ENCODE results near the gene IGFBP7.

DNA sequence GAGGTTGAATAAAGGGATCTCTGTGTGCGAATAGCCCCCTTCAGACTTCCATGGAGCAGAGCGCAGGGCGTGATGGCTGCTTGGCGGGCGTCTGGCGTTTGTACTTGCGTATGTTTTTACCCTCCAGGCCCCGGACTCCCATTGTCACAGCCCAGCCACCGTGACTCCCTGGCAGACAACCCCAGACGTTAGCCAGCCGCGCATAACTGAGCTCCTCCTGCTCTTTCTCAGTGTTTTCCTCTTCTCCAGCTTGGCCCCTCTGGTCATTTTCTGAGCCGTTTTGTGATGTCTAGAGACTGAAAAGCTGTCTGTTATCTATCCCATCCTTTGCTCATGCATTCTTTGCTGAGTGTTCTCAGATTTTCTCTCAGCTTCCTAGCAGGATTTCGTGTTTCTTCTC is 54.3 kb downstream of the IGFBP7 start:
- TF ChIP-seq, protein P1, sequence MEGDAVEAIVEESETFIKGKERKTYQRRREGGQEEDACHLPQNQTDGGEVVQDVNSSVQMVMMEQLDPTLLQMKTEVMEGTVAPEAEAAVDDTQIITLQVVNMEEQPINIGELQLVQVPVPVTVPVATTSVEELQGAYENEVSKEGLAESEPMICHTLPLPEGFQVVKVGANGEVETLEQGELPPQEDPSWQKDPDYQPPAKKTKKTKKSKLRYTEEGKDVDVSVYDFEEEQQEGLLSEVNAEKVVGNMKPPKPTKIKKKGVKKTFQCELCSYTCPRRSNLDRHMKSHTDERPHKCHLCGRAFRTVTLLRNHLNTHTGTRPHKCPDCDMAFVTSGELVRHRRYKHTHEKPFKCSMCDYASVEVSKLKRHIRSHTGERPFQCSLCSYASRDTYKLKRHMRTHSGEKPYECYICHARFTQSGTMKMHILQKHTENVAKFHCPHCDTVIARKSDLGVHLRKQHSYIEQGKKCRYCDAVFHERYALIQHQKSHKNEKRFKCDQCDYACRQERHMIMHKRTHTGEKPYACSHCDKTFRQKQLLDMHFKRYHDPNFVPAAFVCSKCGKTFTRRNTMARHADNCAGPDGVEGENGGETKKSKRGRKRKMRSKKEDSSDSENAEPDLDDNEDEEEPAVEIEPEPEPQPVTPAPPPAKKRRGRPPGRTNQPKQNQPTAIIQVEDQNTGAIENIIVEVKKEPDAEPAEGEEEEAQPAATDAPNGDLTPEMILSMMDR (conservative IDR thresholded peaks at IDR 0.05 in 1 of 2, IDR thresholded peaks at IDR 0.05 in 1 of 2; ENCODE audit: low read depth in 1 of 2, low read length in 2 of 2): no peak
- TF ChIP-seq EZH2 (IDR thresholded peaks at IDR 0.05; ENCODE audit: low read length, missing control alignments): no peak
